CMK (cell line): ENCODE results near the gene FAM98C.

Source experiments
- DNase-seq: peaks from one replicate; pipeline ENCODE4 v3.0.0-alpha.2; 2010; ENCODE audit warnings: low read depth

FAM98C gene

DNA sequence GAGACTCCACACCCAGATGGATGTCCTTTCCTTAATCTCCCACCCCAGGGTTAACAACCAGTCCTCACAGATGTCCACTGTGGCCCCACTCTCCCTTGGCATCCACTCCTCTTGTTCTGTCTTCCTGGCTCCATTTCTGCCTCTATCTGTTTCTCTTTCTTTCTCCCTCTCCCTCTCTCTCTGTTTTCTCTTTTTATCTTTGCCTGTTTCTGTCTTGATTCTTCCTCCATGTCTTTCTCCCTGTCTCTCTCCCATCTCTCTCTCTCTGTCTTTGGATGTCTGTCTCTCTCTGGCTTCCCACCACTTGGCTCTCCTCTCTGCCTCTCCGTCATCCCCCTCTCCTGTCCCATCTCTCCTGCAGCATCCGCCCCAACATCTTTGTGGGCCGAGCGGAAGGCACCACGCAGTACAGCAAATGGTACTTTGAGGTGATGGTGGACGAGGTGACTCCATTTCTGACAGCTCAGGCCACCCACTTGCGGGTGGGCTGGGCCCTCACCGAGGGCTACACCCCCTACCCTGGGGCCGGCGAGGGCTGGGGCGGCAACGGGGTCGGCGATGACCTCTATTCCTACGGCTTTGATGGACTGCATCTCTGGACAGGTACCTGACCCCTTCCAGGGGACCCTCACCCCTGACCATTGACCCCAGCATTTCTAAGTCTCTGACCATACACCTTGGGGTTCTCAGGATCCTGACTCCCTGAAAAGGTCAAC, 55.0 kb downstream of the FAM98C start:
- no peak for DNase-seq
